Activated naive CD8-positive, alpha-beta T cell (primary cell): Measurements from ENCODE around the gene TCP11.
A peak's percentile ranks its signal among the peaks of the same experiment; 100 is the strongest.

ENCODE experiments used
- H3K27ac Mint-ChIP-seq: one replicate; pipeline ENCODE4 v1.8.0; 2021; ENCODE audit warnings: mixed read lengths
- H3K27me3 Mint-ChIP-seq: one replicate; pipeline ENCODE4 v1.8.0; 2021; ENCODE audit warnings: mixed read lengths
- H3K36me3 Mint-ChIP-seq: one replicate; pipeline ENCODE4 v1.8.0; 2021; ENCODE audit warnings: mixed read lengths
- H3K4me1 Mint-ChIP-seq: one replicate; pipeline ENCODE4 v1.8.0; 2021; ENCODE audit warnings: low read depth, mixed read lengths
- H3K4me3 Mint-ChIP-seq: one replicate; pipeline ENCODE4 v1.8.0; 2021; ENCODE audit warnings: mild to moderate bottlenecking, mixed read lengths
- H3K9me3 Mint-ChIP-seq: one replicate; pipeline ENCODE4 v1.8.0; 2021; ENCODE audit warnings: low read depth, mixed read lengths

TCP11 gene

GRCh38 chr6:35141007-35141655 is at the start of gene TCP11:
TCP11 (minus strand) TSS chr6:35141339; CDS start chr6:35140870, 469 bp downstream.
- Mint-ChIP-seq H3K27ac (no peak within 1 kb of the TSS), H3K4me1 (peaks cover 12% of the 10 kb centered on the region), H3K36me3 (no peaks in the 10 kb centered on the region), H3K4me3 (peak within 1 kb of the TSS; percentile 41), H3K9me3 (no peaks in the 10 kb centered on the region), H3K27me3 (peaks cover 10% of the 10 kb centered on the region)

- H3K27me3 Mint-ChIP-seq, result peaks cover 3% of the 10 kb centered on the region
- no peaks in the 10 kb centered on the region for H3K4me1 Mint-ChIP-seq
- no peaks in the 10 kb centered on the region for H3K36me3 Mint-ChIP-seq
- no peak overlapping the region for H3K27ac Mint-ChIP-seq
- no peak overlapping the region for H3K4me3 Mint-ChIP-seq
- H3K9me3 Mint-ChIP-seq, result no peaks in the 10 kb centered on the region
Measured at GRCh38 chr6:35190306-35190705, 49.2 kb upstream of the TCP11 start.

- H3K4me3 Mint-ChIP-seq, result no peak overlapping the region
- H3K36me3 Mint-ChIP-seq, result no peaks in the 10 kb centered on the region
- H3K27me3 Mint-ChIP-seq, result peaks cover 8% of the 10 kb centered on the region
- no peaks in the 10 kb centered on the region for H3K4me1 Mint-ChIP-seq
- H3K27ac Mint-ChIP-seq, result no peak overlapping the region
- no peaks in the 10 kb centered on the region for H3K9me3 Mint-ChIP-seq
Measured at GRCh38 chr6:35188886-35189285, 47.7 kb upstream of the TCP11 start.

- no peaks in the 10 kb centered on the region for H3K36me3 Mint-ChIP-seq
- H3K4me1 Mint-ChIP-seq, result no peaks in the 10 kb centered on the region
- H3K27me3 Mint-ChIP-seq, result peaks cover 11% of the 10 kb centered on the region
- H3K4me3 Mint-ChIP-seq, result no peak overlapping the region
- H3K9me3 Mint-ChIP-seq, result no peaks in the 10 kb centered on the region
- H3K27ac Mint-ChIP-seq, result no peak overlapping the region
Measured at GRCh38 chr6:35186571-35186970, 45.4 kb upstream of the TCP11 start.

DNA sequence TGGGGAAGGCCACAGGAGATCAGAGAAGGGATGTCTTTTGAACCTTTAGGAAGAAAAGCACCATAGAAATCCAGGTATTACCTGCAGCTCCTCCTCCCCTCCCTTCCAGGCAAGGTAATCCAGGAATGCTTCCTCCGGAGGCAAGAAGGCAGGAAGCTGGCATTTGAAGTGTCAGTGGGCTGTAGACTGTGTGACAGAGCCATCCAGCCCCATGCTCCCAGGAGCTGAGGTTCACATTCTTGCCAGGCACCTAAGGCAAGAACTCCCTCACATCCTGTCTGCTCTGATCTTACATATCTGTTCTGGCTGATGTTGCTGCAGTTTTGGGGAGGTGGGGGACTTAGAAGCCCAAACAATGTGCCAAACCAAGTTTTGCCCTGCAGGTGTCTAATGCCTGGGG is 44.8 kb upstream of the TCP11 start:
- Mint-ChIP-seq H3K4me1 (no peaks in the 10 kb centered on the region), H3K27ac (no peak overlapping the region), H3K4me3 (no peak overlapping the region), H3K27me3 (peaks cover 11% of the 10 kb centered on the region), H3K36me3 (no peaks in the 10 kb centered on the region), H3K9me3 (no peaks in the 10 kb centered on the region)

GRCh38 chr6:35185302-35185681 is 44.2 kb upstream of the TCP11 start:
- no peaks in the 10 kb centered on the region for H3K9me3 Mint-ChIP-seq
- H3K27ac Mint-ChIP-seq, result no peak overlapping the region
- H3K4me3 Mint-ChIP-seq, result no peak overlapping the region

GRCh38 chr6:35184580-35185301 is 43.6 kb upstream of the TCP11 start:
- H3K27ac Mint-ChIP-seq, result no peak overlapping the region
- no peak overlapping the region for H3K4me3 Mint-ChIP-seq
- no peaks in the 10 kb centered on the region for H3K4me1 Mint-ChIP-seq
- H3K36me3 Mint-ChIP-seq, result no peaks in the 10 kb centered on the region
- peaks cover 11% of the 10 kb centered on the region for H3K27me3 Mint-ChIP-seq
- no peaks in the 10 kb centered on the region for H3K9me3 Mint-ChIP-seq

More at GRCh38 chr6:35185302-35185681, 44.2 kb upstream of the TCP11 start:
- Mint-ChIP-seq H3K4me1 (no peaks in the 10 kb centered on the region), H3K27me3 (peaks cover 11% of the 10 kb centered on the region), H3K36me3 (no peaks in the 10 kb centered on the region)

DNA sequence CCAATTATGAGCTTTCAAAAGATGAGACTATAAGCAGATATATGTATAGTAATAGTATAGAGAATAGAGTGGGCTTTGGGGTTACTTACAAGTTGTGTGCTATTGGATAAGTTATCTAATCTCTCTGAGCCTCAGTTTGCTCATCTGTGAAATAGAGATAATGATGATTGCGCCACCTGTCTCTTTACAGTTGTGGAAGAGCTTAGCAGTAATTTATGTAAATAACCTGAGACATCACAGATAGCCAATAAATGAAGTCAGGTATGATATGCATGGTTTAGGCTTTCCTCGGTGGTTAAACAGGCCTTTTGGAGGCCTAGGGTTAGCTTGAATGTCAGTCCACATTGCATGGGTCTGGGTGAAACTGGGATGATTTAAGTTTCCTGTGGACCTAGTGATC is 42.8 kb upstream of the TCP11 start:
- no peak overlapping the region for H3K27ac Mint-ChIP-seq
- no peaks in the 10 kb centered on the region for H3K4me1 Mint-ChIP-seq
- H3K9me3 Mint-ChIP-seq, result no peaks in the 10 kb centered on the region
- H3K36me3 Mint-ChIP-seq, result no peaks in the 10 kb centered on the region
- no peak overlapping the region for H3K4me3 Mint-ChIP-seq
- peaks cover 11% of the 10 kb centered on the region for H3K27me3 Mint-ChIP-seq

GRCh38 chr6:35183281-35183680 is 42.1 kb upstream of the TCP11 start:
- Mint-ChIP-seq H3K27me3 (peaks cover 11% of the 10 kb centered on the region), H3K4me3 (no peak overlapping the region), H3K27ac (no peak overlapping the region), H3K4me1 (no peaks in the 10 kb centered on the region), H3K9me3 (no peaks in the 10 kb centered on the region), H3K36me3 (no peaks in the 10 kb centered on the region)

- Mint-ChIP-seq H3K27ac (no peak overlapping the region), H3K4me1 (no peaks in the 10 kb centered on the region), H3K9me3 (no peaks in the 10 kb centered on the region), H3K36me3 (peaks cover 2% of the 10 kb centered on the region), H3K4me3 (no peak overlapping the region), H3K27me3 (peaks cover 10% of the 10 kb centered on the region)
Measured at GRCh38 chr6:35181933-35182612, 40.9 kb upstream of the TCP11 start.

GRCh38 chr6:35181308-35181932 is 40.3 kb upstream of the TCP11 start:
- H3K4me3 Mint-ChIP-seq, result no peak overlapping the region
- no peak overlapping the region for H3K27ac Mint-ChIP-seq
- H3K4me1 Mint-ChIP-seq, result no peaks in the 10 kb centered on the region
- H3K27me3 Mint-ChIP-seq, result peaks cover 10% of the 10 kb centered on the region
- peaks cover 3% of the 10 kb centered on the region for H3K36me3 Mint-ChIP-seq
- no peaks in the 10 kb centered on the region for H3K9me3 Mint-ChIP-seq

DNA sequence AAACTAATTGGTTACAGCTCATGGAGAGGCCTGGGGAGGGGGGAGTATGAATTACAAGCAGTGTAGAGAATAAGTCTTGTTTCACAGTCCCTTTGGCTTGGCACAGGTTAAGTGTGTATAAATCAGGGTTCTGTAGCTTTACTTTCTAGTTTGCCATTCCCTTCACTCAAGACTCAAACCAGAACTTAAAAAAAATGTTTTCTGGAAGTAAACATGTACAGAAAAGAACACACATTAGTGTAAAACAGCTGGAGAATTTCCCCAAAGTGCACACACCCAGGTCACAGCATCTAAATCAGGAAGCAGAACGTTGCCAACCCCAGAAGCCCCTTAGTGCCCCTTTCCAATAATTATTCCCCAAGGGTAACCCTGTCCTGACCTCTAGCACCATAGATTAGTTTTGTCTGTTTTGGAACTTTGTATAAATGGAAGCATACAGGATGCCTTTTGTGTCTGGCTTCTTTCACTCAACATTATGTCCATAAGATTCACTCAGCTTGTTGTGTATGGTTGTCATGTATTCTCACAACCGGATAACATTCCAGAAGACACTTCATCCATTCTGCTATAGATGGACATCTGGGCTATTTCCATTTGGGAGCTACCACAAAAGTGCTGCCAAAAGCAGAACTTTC is 38.9 kb upstream of the TCP11 start:
- Mint-ChIP-seq H3K27me3 (peaks cover 9% of the 10 kb centered on the region), H3K4me3 (no peak overlapping the region), H3K4me1 (no peaks in the 10 kb centered on the region), H3K9me3 (no peaks in the 10 kb centered on the region), H3K27ac (no peak overlapping the region), H3K36me3 (peaks cover 3% of the 10 kb centered on the region)

GRCh38 chr6:35178932-35179832 is 38.0 kb upstream of the TCP11 start:
- no peak overlapping the region for H3K27ac Mint-ChIP-seq
- peaks cover 3% of the 10 kb centered on the region for H3K36me3 Mint-ChIP-seq
- H3K4me3 Mint-ChIP-seq, result no peak overlapping the region
- H3K27me3 Mint-ChIP-seq, result peaks cover 7% of the 10 kb centered on the region
- no peaks in the 10 kb centered on the region for H3K4me1 Mint-ChIP-seq
- H3K9me3 Mint-ChIP-seq, result no peaks in the 10 kb centered on the region

DNA sequence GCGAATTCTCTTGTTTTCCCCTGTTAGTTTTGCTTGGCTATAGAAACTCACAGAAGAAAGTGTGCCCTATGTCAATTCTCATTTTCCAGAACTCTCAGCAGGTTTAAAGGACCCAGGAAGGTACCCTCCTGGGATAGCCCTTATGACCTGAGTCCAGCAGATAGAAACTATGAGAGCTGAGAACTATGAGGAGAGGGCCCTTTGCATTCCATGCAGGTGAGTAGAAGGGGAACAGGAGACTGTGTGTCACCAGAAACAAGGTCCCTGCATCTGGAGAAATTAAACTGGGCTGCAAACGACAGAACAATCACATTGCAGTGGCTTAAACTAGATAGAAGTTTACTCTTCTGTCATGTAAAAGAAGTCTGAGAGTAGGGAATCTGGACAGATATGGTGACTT is 36.9 kb upstream of the TCP11 start:
- Mint-ChIP-seq H3K27me3 (peaks cover 7% of the 10 kb centered on the region), H3K36me3 (peaks cover 3% of the 10 kb centered on the region), H3K27ac (no peak overlapping the region)

More for the DNA sequence above, 36.9 kb upstream of the TCP11 start:
- H3K4me3 Mint-ChIP-seq, result no peak overlapping the region
- no peaks in the 10 kb centered on the region for H3K9me3 Mint-ChIP-seq
- H3K4me1 Mint-ChIP-seq, result no peaks in the 10 kb centered on the region
